ENCODE data around the gene SLC8A1.

SLC8A1 gene

DNA sequence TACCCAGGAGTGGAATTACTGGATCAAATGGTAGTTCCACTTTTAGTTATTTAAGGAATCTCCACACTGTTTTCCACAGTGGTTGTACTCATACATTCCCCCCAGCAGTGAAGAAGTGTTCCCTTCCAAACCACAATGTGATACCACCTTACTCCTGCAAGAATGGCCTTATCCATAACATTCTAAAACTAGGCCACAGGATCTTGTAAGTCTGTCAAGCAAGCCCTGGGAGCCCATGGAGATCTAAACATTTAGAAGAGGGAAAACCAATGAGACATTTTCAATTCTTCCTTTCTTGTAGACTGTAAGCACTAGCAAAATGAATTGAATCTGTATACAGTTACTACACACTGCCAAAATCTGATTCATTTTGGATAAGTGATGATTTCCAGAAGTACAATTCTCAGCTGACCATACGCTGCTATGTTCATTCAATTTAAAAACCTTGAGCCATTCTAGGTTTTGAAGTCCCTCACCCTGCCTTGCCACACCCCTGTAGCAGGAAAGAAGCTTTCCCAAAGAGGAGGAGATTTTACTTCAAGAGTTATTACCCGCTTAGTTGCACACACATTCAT lies 149.1 kb downstream of the SLC8A1 start:
- no peak for DNase-seq (ENCODE audit: low read depth)
- TF ChIP-seq, protein P1, sequence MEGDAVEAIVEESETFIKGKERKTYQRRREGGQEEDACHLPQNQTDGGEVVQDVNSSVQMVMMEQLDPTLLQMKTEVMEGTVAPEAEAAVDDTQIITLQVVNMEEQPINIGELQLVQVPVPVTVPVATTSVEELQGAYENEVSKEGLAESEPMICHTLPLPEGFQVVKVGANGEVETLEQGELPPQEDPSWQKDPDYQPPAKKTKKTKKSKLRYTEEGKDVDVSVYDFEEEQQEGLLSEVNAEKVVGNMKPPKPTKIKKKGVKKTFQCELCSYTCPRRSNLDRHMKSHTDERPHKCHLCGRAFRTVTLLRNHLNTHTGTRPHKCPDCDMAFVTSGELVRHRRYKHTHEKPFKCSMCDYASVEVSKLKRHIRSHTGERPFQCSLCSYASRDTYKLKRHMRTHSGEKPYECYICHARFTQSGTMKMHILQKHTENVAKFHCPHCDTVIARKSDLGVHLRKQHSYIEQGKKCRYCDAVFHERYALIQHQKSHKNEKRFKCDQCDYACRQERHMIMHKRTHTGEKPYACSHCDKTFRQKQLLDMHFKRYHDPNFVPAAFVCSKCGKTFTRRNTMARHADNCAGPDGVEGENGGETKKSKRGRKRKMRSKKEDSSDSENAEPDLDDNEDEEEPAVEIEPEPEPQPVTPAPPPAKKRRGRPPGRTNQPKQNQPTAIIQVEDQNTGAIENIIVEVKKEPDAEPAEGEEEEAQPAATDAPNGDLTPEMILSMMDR (IDR thresholded peaks at IDR 0.05; ENCODE audit: low read depth, low read length) = no peak
- TF ChIP-seq MYC (IDR thresholded peaks at IDR 0.05; ENCODE audit: low read depth, low read length) = no peak
- TF ChIP-seq, protein P2, sequence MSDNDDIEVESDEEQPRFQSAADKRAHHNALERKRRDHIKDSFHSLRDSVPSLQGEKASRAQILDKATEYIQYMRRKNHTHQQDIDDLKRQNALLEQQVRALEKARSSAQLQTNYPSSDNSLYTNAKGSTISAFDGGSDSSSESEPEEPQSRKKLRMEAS (IDR thresholded peaks at IDR 0.05; ENCODE audit: low read depth, low read length) = no peak
- TF ChIP-seq POLR2A (IDR thresholded peaks at IDR 0.05; ENCODE audit: extremely low read depth, insufficient read length) = no peak
- no peak overlapping the region for H3K4me3 ChIP-seq (ENCODE audit: low read depth, low read length)

DNA sequence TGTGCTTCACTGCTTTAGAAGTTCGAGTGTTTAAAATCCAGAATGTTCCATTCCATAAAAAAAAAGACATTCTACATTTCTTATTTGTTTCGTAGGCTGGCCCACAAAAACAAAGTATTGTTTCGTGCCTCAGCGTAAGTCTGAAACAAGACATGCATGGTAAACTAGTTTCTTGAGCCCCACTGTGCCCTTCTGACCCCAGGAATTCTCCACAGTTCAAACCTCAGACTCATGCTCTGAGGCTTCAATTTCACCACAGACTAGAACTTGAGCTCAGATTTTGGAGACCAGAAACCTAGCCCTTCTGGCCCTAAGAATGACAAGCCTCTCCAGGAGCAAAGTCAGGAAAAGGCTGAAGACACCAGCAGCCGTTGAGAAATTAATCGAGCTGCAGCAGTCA lies 151.5 kb downstream of the SLC8A1 start:
- DNase-seq (ENCODE audit: low read depth) = no peak
- H3K4me3 ChIP-seq (ENCODE audit: low read depth, low read length) = no peak overlapping the region
- TF ChIP-seq, protein P1 (IDR thresholded peaks at IDR 0.05; ENCODE audit: low read depth, low read length) = no peak

DNA sequence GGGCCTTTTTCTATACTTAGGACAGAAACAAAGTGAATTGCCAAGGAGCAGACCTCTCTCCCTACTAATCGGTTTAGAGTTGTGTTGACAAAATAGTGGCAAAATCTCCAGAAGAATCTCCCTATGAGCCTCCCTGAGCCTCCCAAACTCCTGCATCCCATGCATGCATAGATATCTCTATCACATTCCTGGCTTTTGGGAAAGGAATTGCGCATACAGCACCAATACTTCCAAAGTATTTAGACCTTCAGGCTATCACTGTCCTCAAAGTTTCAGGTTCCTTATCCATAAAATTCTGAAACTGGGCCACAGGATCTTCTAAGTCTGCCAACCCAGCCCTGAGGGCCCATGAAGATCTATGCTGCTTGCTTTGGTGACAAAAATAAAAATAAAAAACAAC lies 152.1 kb downstream of the SLC8A1 start:
- no peak for DNase-seq (ENCODE audit: low read depth)
- no peak overlapping the region for H3K4me3 ChIP-seq (ENCODE audit: low read depth, low read length)
- TF ChIP-seq MYC (IDR thresholded peaks at IDR 0.05; ENCODE audit: low read depth, low read length) (no peak), POLR2A (IDR thresholded peaks at IDR 0.05; ENCODE audit: extremely low read depth, insufficient read length) (no peak)
- TF ChIP-seq, protein P1 (IDR thresholded peaks at IDR 0.05; ENCODE audit: low read depth, low read length) = no peak
- TF ChIP-seq, protein P2 (IDR thresholded peaks at IDR 0.05; ENCODE audit: low read depth, low read length) = no peak

DNA sequence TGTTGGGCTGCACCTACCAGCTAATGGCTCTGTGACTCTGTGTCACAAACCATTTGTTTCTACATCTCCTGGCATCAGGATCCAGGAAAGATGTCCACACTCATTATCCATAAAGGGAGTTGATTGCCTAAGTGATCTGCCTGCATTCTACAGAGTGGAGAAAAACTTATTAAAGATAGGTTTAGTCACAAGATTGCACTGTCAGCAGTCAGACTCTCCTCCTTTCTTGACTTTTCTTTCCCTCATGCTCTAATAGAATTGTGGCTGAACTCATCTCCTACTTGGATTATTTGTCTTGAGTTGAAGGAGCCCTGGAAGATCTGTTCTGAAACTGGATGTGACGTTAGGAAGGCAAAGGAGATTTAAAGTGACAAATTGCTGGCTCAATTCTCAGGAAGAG lies 152.7 kb downstream of the SLC8A1 start:
- no peak overlapping the region for H3K4me3 ChIP-seq (ENCODE audit: low read depth, low read length)
- TF ChIP-seq, protein P2 (IDR thresholded peaks at IDR 0.05; ENCODE audit: low read depth, low read length) = no peak
- no peak for TF ChIP-seq MYC (IDR thresholded peaks at IDR 0.05; ENCODE audit: low read depth, low read length)
- TF ChIP-seq POLR2A (IDR thresholded peaks at IDR 0.05; ENCODE audit: extremely low read depth, insufficient read length) = no peak
- TF ChIP-seq, protein P1 (IDR thresholded peaks at IDR 0.05; ENCODE audit: low read depth, low read length) = no peak
- no peak for DNase-seq (ENCODE audit: low read depth)

DNA sequence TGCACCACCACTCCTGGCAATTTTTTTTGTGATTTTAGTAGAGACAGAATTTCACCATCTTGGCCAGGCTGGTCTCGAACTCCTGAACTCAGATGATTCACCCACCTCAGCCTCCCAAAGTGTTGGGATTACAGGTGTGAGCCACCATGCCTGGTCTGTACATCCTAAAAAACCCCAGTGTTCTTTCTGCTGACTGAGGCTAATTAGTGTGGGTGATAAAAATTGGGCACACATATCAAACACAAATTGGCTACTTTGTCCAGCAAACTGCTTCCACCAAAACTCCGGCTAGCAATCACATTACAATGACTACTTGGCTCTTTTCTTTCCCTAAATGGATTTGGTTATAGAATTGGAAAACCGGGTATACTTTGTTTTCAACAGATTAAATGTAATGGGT lies 153.9 kb downstream of the SLC8A1 start:
- TF ChIP-seq, protein P2 (IDR thresholded peaks at IDR 0.05; ENCODE audit: low read depth, low read length) = no peak
- no peak for TF ChIP-seq MYC (IDR thresholded peaks at IDR 0.05; ENCODE audit: low read depth, low read length)
- TF ChIP-seq, protein P1 (IDR thresholded peaks at IDR 0.05; ENCODE audit: low read depth, low read length) = no peak
- no peak for TF ChIP-seq POLR2A (IDR thresholded peaks at IDR 0.05; ENCODE audit: extremely low read depth, insufficient read length)
- no peak for DNase-seq (ENCODE audit: low read depth)
- H3K4me3 ChIP-seq (ENCODE audit: low read depth, low read length) = no peak overlapping the region

DNA sequence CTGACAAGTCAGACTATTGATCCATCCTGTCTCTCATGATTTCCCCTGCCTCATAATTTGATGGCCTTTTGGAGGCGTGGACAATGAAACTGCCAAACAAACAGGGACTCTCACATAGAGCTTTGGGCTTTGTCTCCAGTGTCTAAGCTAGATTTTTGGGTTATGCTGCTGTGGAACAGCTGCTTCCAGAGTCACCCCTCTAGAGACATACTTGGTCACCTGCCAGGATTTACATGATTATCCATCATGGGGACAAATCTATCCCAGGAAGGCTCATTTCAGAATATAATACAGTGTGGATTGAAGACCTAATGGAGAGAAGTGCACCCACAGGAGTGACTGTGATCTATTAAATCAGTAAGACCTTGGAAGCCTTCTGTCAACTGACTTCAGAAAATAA lies 159.6 kb downstream of the SLC8A1 start:
- DNase-seq (ENCODE audit: low read depth) = no peak
- TF ChIP-seq POLR2A (IDR thresholded peaks at IDR 0.05; ENCODE audit: extremely low read depth, insufficient read length) (no peak), MYC (IDR thresholded peaks at IDR 0.05; ENCODE audit: low read depth, low read length) (no peak)
- TF ChIP-seq, protein P2 (IDR thresholded peaks at IDR 0.05; ENCODE audit: low read depth, low read length) = no peak
- TF ChIP-seq, protein P1 (IDR thresholded peaks at IDR 0.05; ENCODE audit: low read depth, low read length) = no peak
- H3K4me3 ChIP-seq (ENCODE audit: low read depth, low read length) = no peak overlapping the region
